GM18907 (cell line): ENCODE measurements around the gene MAP2.

Experiments used
- ATAC-seq: cut with Tn5 transposase; IDR thresholded peaks from one replicate; pipeline ENCODE4 v1.9.1; 2021; ENCODE audit warnings: mild to moderate bottlenecking, moderate library complexity; ENCODE audit not compliant: unreplicated experiment

MAP2 gene

GRCh38 chr2:209694748-209695147 lies 270.9 kb downstream of the MAP2 start:
- no peak for ATAC-seq

- ATAC-seq, result peak; percentile 83
Measured at GRCh38 chr2:209696836-209697711, 273.2 kb downstream of the MAP2 start.

DNA sequence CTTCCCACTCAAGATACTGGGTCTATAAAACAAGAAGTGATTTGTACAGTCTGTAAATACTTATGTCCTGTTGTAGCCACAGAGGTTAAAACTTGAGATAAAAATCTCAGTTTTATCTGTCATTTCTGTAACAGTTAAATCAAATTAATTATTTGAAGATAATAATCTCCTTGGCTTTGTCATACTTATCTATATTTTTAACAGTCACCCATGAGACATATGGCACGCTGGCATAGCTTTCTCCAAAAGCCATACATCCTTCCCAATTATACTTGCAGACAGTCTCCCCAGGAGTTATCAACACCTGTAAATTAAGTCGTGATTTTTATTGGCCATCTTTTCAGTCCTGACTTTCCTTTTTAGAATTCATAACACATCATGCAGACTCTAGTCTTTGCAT lies 278.9 kb downstream of the MAP2 start:
- ATAC-seq, result no peak

DNA sequence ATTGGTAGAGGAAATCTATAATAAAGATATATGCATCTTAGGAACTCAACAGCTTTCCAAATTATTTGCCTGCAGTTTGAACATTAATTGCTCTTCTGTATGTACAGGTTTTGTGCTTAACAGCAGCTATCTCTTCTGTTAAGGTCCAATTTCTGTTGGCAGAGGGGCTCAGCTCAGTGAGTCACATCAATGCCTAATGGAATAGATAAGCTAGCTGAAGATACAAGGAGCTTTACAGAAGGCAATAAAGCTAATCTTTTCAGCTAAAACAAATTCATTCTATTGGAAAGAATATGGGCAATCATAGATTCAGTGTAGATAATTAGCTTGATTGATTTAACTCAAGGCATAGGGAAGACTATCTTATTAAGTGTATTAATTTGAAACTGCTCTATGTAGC lies 289.4 kb downstream of the MAP2 start:
- ATAC-seq, result no peak

- ATAC-seq, result no peak
Measured at GRCh38 chr2:209719034-209719433, 295.2 kb downstream of the MAP2 start.

- ATAC-seq, result no peak
Measured at GRCh38 chr2:209721497-209721896, 297.6 kb downstream of the MAP2 start.

- no peak for ATAC-seq
Measured at GRCh38 chr2:209726311-209726710, 302.5 kb downstream of the MAP2 start.

- no peak for ATAC-seq
Measured at GRCh38 chr2:209727077-209727476, 303.2 kb downstream of the MAP2 start.

DNA sequence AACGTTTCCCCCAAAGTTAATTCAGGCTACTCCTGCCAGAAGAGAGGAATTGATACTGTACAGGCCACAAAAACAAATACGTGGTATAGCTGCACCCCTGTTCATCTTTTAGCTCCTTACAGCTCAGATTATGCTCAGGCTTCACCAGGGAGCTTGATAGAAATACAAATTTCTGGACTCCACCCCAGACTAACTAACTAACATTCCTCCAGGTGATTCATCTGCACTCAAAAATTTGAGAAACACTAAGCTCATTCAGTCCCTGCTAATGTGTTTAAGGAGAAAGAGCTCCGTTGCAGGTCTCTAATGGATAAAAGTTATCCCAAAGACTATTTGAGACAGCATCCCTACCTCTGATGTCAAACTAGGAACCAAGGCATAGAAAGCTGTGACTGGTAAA lies 311.0 kb downstream of the MAP2 start:
- ATAC-seq, result no peak

DNA sequence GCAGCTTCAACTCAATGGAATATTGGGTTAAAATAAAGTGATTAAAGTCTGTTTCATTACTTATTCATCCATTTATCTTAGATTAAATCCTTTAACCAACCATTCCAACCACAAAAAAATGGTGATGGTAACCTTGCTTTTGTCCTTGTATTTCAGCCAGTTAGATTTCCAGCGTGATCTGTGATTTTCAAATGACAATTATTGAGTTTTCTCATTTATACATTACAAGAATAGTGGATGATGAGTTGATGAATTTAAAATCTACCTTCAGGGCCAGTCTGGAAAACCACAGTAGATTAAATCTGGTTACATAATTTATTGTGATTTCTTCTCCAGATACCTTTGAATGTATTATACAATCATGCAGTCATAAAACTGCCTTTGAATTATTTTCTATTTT lies 318.1 kb downstream of the MAP2 start:
- no peak for ATAC-seq

DNA sequence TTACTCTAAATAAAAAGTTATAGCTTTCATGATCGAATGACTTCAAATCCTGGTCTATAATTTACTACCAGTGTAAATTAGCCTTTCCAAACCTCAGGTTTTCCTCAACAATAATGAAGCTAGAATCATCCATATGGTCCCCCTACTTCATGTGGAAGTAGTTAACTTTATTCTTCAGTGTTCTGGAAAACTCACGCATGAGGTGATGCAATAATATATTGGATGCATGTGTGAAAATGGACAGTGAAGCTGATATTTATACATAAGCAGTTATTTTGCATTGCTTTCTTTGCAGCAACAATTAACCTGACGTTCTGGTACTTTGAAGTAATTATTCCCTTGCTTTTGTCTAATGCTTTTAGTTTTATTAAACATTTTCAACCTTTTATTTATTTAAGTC lies 329.2 kb downstream of the MAP2 start:
- ATAC-seq, result no peak

DNA sequence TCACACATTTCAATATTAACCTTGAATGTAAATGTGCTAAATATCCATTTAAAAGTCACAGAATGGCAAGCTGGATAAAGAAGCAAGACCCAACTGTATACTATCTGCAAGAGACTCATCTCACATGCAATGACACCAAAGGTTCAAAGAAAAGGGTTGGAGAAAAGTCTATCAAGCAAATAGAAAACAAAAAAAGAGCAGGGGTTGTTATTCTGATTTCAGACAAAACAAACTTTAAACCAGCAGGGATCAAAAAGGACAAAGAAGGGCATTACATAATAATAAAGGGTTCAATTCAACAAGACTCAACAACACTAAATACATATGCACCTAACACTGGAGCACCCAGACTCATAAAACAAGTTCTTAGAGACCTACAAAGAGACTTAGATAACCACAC lies 333.3 kb downstream of the MAP2 start:
- no peak for ATAC-seq

DNA sequence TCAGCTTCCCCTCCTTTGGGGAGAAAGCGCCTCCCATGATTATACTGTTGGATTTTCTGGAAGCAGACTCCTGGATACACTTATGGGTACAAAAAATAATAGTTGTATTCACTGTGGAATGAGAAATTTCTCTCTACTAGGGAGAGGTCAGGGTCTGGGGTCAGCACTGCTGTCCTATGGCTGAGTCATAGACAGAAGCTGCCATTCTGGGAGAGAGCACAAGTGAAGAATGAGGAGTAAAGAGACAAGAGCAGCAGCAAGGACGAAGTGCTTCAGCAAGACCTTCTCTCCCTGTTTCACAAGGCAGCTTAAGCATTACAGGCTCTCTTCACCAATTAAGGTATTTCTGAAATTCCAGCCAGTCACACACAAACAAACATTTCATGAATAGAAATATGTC lies 337.7 kb downstream of the MAP2 start:
- no peak for ATAC-seq

DNA sequence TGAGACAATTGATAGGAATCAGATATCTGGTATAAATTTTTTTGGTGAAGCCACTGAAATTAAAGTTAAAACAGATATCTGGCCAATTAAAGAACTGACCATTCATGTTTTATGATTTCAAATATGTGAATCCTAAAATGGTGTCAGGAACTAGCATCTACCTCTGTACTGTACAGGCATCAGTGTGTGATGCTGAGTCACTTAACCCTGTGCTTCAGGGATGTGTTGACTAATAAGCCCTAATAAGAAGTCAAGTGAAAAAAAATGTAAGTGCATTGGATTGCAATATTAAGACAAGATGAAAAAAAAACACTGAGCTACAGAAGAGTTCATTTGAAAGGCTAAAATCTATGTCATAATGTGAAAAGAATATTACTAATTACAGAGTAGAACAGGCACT lies 338.7 kb downstream of the MAP2 start:
- no peak for ATAC-seq

DNA sequence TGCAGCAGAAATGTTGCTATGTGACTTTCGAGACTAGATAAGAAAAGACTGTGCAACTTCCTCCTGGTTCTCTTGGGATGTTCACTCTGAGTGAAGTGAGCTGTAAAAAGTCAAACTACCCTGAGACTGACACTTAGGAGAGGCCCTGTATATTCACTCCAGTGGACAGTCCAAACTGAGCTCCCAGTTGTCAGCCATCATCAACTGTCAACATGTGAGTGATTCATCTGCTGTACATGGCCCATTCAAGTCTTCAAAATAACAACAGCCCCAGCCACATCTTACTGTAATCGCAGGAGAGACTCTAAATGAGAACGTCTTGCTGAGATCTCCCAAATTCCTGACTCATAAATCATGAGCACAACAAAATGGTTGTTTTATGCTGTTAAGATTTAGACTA lies 339.3 kb downstream of the MAP2 start:
- ATAC-seq, result no peak

DNA sequence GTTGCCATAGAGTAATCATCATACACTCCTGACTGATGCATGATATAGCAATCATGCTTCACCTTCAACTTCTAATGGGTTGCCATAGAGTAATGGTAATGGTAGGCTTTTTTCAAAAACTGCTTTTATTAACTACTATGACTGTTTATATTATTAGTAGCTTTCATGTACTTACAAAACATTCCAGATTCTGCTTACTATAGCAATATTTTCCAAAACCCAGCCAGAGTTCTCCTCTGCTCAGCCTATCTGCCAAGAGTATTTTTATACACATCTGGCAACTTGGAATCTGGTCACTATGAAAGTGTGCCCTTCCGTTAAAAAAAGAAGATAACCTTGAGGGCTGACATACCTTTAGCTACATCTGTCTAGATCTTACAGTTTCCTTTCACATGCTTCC lies 342.8 kb downstream of the MAP2 start:
- ATAC-seq, result no peak

DNA sequence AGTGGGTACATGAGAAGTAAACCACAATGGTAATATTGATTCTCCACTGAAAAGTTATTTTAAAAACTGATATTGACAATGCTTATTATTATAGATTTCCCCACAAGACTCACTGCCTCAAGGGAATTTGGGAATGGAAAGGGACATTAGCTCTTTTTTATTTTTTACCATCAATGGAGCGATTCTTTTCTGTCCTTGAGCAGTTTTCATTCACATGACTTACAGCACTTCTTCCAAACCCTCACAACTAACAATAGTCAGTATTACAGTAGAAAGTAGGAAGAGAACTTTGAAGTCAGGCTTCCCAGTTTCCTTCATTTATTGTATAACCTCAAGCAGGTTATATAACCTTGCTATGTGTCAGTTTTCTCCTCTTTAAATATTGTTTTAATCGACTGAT lies 343.5 kb downstream of the MAP2 start:
- ATAC-seq, result no peak

DNA sequence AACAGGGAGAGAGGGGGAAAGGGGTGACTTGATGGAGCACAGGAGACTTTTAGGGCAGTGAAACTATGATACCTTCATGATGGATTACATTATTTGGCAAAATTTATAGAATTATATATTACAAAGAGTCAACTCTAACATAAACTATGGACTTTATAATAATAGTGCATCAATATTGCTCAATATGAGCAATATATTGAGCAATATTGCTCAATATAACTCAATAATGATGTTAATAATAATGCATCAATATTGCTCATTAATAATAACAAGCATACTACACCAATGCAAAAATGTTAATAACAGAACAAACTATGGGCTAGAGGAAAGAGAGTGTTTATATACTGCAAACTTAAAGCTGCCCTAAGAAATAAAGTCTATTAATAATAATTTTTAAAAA lies 344.7 kb downstream of the MAP2 start:
- ATAC-seq, result no peak

DNA sequence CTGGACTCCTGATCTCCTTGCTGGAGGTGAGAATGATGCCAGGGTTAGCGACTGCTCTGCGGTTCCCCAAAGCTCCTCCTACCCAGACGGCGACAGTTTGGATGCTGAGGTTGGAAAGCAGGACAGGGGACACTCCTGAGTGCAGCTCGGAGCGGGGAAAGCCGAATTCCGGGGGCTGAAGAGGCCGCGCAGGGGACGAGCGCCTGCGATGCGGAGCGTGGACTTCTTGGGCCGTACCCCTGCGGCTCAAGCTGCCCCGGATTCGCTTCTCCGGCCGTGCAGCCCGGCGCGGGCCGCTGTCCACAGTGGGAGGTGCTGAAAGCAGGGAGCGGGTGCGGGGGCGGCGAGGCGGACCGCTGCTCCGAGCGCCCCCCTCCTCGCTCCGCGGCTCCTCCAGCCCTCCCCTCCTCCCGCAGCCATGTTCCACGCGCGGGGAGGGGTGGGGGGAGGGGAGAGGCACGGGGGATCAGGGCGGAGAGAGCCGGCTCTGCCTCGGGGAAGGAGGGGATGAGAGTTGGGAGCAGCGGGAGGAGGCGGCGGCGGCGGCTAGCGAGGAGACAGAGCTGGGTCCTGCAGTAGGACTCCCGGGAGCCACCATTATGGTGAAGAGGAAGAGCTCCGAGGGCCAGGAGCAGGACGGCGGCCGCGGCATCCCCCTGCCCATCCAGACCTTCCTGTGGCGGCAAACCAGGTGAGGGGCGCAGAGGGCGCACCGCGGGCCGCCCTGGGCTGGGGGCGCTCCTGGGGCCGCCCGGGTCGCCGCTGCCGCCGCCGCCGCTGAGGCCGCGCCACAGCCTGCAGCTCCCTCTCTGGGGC lies 347.8 kb downstream of the MAP2 start, which contains the start of gene UNC80:
Gene UNC80, plus strand, starts transcription at position 359 of the 816 bp plus-strand sequence. Its CDS starts 241 bp downstream, at position 600.
- ATAC-seq, result no peak

- no peak for ATAC-seq
Measured at GRCh38 chr2:209772290-209772685, 348.4 kb downstream of the MAP2 start.

DNA sequence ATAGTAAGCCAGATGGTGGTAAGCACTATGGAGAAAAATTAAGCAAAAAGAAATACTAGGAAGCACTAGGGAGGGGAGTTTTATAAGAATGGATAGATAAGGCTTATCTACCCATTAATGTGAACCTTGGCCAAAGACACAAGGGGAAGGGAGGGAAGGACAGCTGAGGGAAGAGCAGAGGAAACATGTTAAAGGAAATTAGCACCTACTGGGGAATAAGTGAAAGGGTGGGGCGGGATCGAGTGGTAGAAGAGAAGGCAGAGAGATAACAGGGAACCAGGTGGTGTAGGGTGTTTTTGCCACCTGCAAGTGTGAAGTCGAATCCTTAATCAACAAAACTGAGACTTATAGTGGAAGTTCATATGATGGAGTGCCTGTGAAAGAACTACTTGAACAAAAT lies 349.5 kb downstream of the MAP2 start:
- ATAC-seq, result no peak
